HG03039 (cell line): ENCODE data around the gene SLC2A9.

Experiments
- ATAC-seq: cut with Tn5 transposase; IDR thresholded peaks from one replicate; pipeline ENCODE4 v1.9.1; 2021; ENCODE audit warnings: mild to moderate bottlenecking, moderate library complexity; ENCODE audit not compliant: unreplicated experiment

SLC2A9 gene

DNA sequence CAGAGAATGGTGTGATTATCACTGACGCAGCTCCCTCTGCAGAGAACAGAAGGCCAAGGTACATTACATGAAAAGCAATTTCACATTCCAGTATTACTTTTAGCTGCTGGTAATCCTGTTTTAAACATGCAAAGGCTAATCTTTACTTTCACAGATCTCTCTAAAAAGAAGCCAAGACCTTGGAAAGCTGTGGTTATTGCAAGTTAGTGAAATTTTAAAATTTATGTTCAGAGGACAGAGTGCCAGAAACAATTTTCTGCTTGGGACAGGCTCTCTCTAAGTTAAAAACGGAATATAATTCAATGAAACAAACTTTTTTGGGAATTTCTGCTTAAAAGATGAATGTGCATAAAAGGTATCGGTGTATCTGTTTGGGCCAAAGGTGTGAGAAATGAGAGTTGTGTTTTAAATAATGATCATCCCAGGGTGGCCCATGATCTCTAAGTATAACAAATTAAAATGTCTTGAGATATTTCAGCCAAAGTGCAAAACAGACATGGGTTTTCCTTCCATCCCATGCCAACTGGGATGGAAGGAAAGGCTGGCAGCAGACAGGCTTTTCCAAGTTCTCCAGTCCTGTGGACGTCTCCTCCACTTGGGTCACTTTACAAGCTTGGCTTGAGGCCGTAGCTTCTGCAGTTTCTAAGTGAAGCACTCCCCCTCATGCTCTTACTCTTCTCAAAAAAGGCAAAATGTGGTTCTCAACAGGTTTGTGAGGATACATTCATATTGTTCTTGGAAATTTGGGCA lies 121.8 kb downstream of the SLC2A9 start:
- no peak for ATAC-seq

DNA sequence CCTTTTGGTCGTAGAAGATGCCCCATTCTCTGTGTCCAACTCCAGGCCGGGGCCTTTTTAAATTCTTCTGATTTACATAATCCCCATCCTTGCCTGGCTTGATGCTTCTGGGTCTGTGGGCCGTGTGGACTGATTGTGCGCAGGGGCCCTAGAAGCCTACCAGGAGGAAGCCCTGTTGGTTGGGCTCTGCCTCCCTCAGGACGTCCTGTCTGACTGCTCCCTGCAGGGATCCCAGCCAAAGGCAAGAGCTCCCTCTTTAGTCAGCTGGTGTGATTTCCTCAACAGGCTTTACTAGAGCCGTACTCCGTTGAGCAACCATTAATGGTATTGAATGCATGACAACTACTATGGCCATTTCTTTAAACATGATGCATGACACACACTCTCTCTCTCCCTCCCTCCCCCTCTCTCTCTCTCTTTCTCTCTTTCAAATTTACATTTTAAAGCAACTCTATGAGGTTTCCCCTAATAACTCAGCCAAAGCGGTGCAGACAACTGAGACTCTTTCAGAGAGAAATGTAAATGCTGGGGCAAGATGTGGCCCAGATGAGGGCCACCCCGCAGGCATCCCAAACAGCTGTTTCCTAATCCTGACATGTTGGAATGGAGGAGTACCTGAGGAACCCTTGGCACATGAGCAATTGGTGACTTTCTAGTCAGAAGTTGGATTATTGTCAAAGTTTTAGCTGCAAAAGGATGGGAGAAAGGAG lies 122.5 kb downstream of the SLC2A9 start:
- no peak for ATAC-seq

DNA sequence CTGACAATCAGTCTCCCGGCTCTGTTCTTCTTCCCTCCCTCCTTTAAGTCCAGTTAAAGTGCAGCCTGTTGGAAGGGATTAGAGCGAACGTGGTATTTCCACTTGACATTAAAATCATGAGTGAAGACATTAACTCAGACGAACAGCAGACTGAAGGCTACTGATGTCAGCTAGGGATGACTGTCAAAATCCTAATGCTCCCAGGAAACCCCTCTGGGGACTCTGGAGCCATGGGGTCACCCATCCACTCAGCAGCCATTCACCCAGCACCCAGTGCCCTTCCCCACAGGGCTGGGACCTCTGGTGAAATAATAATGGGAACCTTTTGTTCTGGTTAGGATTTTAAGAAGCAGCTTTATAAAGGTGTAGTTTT lies 126.0 kb downstream of the SLC2A9 start:
- no peak for ATAC-seq

DNA sequence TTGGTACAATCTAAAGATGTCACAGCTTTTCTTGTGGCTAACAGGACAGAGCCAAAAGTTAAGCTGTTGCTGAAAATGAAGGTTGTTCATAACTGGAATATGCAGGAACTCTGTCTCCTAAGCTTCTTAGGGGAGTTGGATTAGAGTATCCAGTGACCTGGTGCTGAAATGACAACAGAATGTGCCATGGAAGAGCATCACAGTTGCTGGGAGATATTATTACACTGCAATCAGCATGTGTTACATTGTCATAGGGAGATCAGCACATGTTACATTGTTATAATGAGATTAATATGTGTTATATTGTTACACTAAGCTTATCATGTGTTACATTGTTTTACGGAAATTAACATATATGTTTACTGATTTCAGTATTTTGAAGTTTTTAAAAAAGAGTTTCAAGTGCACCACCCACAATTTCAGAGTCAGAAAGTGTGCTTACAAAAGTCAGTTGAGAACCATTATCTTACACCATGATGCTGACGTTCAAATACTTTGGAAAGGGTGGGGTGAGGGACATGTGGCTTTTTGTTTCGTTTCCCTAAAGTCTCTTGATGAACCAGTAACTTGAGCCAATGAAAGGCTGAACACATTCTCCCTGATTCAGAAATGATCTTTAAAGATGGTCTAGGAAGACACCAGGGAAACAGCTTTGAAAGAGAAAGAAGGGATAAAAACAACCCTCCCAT lies 126.5 kb downstream of the SLC2A9 start:
- no peak for ATAC-seq

DNA sequence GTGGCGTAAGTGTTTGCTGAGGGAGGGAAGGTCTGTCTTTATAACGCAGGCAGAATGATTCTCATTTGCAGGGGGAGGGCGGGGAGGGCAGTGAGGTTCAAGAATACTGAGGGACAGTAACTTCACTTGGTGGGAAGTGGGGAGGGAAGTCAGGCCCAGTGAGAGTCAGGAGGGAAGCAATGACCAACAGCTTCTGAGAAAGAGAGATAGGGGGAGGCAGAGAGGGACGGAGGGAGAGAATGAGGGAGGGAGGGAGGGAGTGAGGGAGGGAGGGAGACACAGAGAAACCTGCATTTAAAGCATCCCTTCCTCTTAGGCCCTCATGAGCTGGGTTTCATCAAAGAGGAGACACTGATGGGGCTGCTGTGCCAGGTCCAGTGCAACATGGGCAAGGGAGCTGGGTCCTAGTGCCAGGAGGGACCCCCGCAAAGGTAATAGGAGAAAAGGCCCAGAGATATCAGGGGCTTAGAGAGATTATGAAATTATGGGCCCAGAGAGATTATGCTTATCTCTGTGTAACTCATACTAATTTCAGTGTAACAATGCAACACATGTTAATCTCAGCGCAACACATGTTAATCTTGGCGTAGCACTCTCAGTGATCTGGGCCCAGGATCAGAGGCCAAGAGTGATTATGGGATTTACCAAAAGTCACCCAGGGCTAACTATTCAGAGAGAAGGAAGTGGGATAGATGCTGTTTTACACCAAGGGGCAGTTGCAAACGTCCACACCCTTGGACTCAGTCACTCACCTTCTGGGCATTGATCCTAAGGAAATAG lies 127.8 kb downstream of the SLC2A9 start:
- no peak for ATAC-seq

DNA sequence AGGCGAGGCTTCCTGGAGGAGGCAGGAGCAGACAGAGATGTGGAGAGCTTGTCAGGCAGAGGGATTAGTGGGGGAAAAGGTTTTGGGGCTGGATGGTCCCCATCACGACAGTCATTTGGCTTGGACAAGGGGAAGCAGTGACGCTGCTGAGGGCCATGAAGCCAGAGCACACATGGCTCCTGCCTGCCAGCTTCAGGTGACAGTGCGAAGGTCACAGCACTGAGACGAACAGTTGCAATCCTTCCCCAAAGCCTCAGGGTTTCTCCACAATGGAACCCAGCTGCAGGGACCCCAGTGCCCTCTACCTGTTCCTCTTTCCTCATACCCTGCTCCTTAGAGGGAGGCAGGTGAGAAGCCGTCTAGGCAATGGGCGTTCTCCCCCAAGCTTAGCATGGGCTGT lies 129.6 kb downstream of the SLC2A9 start:
- ATAC-seq, result no peak

DNA sequence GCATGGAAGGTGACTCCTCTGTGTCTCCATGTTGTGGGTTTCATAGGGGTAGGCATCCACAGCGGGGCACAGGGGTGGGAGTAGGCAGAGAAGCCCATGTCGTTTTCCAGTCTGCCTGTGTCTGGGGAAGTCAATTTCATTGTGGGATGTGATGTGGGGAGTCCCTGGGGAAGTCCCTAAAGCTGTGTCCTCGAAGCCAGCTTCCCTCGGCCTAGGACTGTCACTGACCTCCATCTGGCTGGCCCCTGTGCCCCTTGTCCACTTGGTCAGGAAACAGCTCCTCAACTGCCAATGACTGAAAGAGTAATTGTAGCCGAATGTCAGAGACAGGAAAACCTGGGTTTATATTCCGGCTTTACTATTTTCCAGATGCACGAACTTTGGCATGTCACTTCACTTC lies 130.2 kb downstream of the SLC2A9 start:
- no peak for ATAC-seq

DNA sequence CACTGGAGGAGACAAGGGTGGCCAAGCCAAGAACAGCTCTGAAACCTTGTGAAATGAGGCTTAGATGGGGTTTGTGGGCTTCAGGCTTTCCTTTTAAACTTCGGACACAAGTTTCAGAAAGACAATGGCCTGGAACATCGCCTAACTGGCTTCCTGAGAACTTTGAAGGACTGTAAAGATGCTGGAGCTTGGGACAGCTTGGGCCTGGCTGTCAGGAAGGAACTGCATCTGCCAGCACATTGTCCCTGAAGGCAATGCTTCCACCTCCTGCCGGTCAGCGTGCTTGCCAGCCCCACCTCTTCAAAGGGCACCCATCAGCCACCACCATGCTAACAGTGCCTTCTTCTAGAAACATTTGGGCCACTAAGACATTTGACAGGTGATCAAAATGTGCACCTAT lies 132.0 kb downstream of the SLC2A9 start:
- ATAC-seq, result no peak

DNA sequence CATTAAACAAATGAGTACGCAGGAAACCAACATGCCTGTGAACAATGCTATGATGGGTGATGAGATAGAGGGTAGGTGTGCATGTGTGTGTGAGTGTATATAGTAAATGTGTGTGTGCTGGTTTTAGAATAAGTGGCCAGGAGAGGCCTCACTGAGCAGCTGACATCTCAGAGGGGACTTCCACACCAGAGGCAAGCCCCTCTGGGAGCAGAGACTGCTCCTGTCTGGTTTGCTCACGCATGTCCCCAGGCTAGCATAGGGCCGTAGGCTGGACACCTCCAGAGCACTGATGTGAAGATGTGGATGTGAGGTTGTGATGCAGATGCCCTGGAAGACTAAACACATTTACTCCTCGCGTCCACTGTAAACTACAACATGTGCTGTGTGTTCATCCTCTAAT lies 135.3 kb downstream of the SLC2A9 start:
- no peak for ATAC-seq

DNA sequence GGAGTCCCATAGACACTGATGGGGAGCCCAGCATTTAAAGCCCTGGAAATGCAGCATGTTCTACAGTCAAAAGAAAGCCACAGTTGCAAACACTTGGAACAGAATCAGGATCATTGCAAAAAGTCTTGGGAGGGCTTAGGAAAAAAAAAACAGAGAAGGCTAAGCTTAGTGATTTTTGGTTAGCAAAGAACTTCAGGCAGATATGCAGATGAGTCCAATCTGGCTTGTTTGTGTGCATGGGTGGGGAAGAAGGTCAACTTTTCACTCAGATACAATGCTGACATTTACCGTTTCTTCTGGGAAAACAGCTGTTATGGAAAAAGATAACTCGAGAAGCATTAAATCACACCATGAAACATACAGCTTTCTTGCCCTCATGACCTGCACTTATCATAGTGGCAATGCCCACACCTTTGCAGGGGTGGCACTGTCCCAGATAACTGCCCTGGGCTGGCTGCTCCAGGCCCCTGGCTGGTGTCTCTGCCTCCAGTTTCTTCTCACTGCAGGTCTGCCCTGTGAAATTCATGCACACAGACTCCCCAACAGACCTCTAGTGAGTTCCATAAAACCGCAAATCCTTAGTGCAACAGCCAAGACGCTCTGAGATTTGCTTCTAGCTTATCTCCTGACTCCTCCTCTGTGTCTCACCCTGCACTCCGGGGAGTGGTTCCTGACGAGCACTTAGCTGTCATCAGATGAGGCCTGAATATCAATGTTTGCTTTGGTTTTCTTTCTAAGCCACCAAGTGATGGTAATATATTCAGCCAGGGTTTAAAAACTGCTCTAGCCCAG lies 140.7 kb downstream of the SLC2A9 start:
- no peak for ATAC-seq

DNA sequence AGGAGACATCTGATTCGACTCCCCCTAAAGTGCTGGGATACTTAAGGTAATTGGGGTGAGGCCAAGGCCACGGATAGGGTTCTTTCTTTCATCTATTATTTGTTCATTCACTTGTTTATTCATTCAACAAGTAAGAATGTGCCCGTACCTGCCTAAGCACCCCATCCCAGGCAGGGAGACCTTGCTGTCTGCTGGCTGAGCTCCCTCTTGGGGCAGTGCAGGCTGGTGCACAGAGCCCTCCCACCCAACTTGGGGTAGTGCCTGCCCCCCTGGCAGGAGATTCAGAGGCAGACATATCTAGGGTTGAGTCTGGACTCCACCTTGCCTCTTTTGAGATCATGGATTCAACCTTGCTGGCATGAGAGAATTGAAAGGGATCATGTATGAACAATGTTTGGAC lies 144.2 kb downstream of the SLC2A9 start:
- no peak for ATAC-seq

DNA sequence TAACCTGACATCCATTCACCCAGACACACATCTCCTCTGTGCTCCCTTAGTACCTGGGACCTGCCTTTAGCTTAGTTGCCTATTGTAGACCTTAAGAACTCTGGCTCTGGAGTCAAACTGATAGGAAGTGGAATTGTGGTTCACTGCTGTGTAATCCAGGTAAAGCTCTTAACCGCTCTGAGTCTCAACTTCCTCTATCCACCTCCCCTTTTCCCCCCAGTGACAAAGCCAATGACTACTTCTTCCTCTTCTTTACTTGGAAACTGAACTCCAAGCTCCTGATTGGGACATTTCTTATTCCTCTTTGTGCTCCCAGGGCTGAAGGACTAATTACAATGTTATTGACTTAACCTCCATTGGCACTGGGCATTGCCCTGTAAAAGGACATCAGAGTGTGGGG lies 145.8 kb downstream of the SLC2A9 start:
- ATAC-seq, result no peak

DNA sequence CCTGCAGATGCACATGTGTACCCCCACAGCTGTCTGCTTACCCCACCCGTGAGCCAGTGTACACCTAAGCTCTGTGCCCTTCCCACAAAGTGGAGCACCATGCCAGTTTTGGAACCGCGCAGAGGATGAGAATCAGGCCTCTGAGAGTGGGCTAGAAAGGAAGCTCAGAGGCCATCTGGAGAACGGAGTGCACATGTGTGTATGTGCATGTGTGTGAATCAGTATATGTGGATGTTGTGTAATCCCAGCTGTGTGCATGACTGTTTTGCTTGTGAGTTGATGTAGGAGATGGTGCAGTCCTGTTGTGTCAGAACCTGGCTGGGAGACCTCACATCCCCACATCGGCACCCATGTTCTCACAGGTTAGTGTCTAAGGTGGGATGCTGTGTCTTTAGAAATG lies 146.9 kb downstream of the SLC2A9 start:
- no peak for ATAC-seq

DNA sequence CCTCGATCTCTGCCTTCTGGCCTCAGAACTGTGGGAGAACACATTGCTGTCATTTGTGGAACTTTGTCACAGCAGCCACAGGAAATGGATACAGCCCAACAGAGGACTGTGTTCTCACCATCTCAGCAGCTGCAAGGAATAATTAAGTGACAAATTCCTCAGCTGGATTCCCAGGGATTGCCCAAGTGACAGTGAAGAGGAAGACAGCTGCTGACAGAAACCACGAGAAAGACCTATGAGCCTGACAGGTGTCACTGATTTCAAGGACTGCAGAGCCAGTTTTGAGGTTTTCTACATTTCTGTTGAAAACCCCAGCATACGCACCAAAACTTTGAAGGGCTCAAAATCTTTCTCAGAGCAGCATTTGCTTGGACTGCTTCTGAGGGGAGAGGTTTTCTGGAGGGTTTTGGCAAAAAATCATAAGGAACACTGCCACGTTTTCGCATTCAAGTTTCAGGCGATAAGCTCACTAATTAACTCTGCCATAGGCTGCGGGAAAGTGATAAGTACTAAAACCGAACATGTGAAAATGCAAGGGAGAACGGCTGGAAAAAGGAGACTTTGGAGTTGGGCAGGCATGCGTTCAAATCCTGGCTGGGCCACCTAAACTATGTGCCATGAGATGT lies 151.0 kb downstream of the SLC2A9 start:
- no peak for ATAC-seq

DNA sequence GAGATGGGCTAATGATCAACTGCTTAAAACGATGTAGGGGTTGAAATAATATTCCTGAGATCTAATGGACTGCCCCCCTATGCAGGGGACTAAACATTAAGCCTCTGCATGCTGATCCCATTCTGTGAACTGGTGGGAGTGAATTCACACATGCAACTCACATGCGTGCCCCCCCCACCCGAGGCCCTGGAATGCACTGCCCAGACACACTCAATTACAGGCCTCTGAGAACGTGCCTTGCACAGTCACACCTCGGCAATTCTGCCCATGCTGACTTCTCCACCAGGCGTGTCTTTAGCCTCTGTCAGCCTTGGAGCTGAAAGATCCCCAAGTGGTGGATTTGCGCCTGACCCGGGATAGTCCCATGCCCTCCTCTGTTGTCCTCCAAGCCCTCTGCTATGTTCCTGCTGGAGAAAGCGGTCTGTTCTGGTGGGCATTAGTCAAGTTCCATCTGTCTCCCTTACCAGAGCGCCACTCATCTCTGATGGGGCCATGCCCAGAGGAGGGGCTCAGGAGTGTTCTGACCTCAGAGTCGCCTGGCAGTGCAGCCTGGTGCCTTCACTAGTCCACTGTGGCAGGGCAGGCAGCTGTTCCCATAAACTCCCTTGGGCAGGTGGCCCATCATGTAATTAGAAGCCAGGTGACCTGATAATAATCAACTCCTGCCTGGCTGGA lies 153.4 kb downstream of the SLC2A9 start:
- ATAC-seq, result no peak

DNA sequence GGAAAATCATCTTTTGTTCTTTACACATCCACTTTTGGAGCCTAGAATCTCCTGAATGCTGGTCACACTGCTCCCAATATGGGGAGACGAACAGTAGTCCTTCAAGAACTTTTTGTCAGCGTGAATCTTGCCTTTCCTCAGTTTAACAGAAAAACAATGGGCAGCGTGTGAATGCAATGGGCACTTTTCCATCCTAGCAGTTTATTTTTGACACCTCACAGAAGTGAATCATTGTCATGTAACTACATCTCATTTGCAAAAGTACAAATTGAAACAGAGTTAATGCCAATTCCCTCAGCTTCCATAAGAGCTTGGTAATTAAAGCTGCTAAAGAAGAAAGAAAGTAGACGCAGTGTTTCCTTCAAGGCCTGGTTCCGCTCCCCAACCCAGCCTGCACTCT lies 154.4 kb downstream of the SLC2A9 start:
- no peak for ATAC-seq

DNA sequence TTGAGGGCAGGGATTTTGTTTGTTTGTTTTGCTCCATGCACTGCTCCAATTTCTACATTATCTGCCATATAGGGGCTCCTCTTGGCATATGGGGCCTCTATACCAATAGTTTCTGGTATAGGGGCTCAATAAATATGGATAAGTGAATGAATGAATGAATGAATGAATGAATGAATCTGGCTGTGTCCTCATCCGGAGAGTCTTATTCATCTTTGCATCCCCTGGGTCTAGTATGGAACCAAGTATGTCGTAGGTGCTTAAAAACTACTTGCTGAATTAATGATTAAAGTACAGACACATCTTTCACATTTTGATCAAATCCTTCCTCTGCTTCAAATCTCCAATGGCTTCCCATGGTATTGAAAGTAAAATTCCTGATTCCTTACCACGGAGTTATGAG lies 159.7 kb downstream of the SLC2A9 start:
- no peak for ATAC-seq

DNA sequence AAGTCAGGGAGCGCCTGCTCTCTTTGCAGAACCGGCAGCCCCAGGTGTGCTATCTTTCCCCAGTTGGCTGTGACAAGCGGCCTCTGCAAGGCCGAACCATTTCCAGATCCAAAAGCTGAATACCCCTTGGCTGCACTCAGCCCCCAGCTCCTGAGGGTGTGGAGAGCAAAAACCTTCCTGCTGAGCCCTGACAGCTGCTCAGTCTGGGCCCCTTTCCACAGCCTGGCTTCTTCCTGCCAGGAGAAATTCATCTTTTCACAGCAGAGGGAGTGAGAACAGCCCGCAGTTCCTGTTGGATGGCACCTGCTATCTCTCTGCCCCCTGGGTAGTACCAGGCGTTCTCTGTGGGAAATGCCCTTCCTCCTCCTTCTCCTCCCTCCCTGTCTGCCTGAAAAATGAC lies 161.5 kb downstream of the SLC2A9 start:
- no peak for ATAC-seq

DNA sequence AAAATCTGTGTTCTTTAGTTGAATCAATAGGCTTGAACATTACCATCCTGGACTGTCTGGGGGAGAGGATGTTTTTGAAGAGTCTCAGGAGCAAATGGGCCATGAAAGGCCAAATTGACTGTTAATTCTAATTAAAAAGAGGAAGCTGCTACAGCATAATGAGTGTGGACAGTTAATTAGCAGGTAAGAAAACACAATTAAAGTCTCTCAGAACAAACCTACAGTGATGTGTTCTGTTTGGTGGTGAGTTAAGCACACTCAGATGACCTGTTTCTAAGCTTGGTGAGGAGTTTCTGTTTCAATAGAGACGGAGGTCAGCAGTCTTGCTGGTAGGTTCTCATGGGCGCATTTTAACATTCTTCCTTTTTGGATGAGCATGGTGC lies 171.8 kb downstream of the SLC2A9 start:
- no peak for ATAC-seq
